ENCODE data around the gene AGBL3. TPM values are rescaled to one million over a fixed set of nuclear protein-coding genes. Genes with fewer than 3 reads are reported as not detected.
A peak's percentile ranks its signal among the peaks of the same experiment; 100 is the strongest.

Gene AGBL3
- total and polyA plus RNA-seq, 9 of the 15 experiments (the other 6 are each of a cell fraction or from before 2014, with no cell fraction given): 0.54 to 2.9 (median 1.7) TPM

- TF ChIP-seq ZNF318 (IDR thresholded peaks at IDR 0.05; ENCODE audit: borderline replicate concordance in 1 of 2, low read depth in 1 of 2) (no peak), TAL1 (IDR thresholded peaks at IDR 0.05) (no peak), MAFK (IDR thresholded peaks at IDR 0.05; ENCODE audit: low read length) (peak; percentile 64; the same call in 1 of the 2 replicates), RB1 (IDR thresholded peaks at IDR 0.05; ENCODE audit: low read depth) (peak; percentile 45), SMAD4 (CRISPR knock-in tag; conservative IDR thresholded peaks at IDR 0.05) (0 out of 2 replicates have a peak, but pooled peaks have one; percentile 41), HSF4 (CRISPR knock-in tag; IDR thresholded peaks at IDR 0.05; ENCODE audit: borderline replicate concordance) (no peak), LEF1 (IDR thresholded peaks at IDR 0.05) (no peak), CEBPB (tag; IDR thresholded peaks at IDR 0.05) (peak; percentile 80), ZNF280B (CRISPR knock-in tag; IDR thresholded peaks at IDR 0.05) (no peak), HMG20B (CRISPR knock-in tag; IDR thresholded peaks at IDR 0.05) (no peak), ZNF518B (CRISPR knock-in tag; IDR thresholded peaks at IDR 0.05) (no peak)
These were observed 183.0 kb downstream of the AGBL3 start (continued) for GRCh38 chr7:135169141-135169963.
